Uterus (tissue), 2 donors: ENCODE data around the gene ZDBF2.

ENCODE experiments used
- CTCF ChIP-seq, 4 experiments: fragments of 200-600 bp in 2 of 4; fragments of 450-650 bp in 2 of 4; sonication (generic) in 2 of 4; IDR thresholded peaks; one replicate each; pipeline ENCODE4 v1.5.1; 2016 to 2019; ENCODE audit warnings: antibody characterized with exemption in 4 of 4, mild to moderate bottlenecking in 2 of 4, moderate library complexity in 1 of 4
- POLR2A ChIP-seq, 2 donors: fragments of 450-650 bp; IDR thresholded peaks; one replicate each; pipeline ENCODE4 v1.6.1; 2016; ENCODE audit warnings: antibody characterized with exemption in 2 of 2, mild to moderate bottlenecking in 1 of 2, moderate library complexity in 1 of 2

- TF ChIP-seq CTCF (IDR thresholded peaks at IDR 0.05) (no peak), POLR2A (IDR thresholded peaks at IDR 0.05) (no peak)
Measured at GRCh38 chr2:206361407-206362045, 87.1 kb downstream of the ZDBF2 start.
